ENCODE data around the gene NEK11.

The NEK11 gene

DNA sequence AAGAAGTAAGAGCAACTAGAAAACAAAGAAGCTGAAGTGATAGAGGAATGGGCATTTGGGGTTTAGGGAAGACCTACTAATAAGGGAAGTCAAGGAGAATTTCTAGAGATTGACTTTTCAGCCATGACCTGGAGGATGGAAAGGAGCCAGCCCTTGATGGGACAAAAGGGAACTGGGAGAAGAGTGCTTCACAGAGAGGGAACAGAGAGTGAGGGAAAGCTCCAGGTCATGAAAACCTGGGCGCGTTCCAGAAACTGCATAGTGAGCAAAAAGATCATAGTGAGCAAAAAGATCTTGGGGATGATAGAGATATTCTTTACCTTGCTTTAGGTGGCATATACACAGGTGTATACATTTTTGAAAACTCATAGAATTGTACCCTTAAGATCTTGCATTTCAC is 211.8 kb downstream of the NEK11 start:
- no peak overlapping the region for H3K9ac ChIP-seq (ENCODE audit: low read length)
- no CpG with 5 or more reads among the region's 2 CpGs for whole genome bisulfite sequencing (ENCODE audit: extremely low coverage, insufficient coverage, low lambda C conversion rate)

DNA sequence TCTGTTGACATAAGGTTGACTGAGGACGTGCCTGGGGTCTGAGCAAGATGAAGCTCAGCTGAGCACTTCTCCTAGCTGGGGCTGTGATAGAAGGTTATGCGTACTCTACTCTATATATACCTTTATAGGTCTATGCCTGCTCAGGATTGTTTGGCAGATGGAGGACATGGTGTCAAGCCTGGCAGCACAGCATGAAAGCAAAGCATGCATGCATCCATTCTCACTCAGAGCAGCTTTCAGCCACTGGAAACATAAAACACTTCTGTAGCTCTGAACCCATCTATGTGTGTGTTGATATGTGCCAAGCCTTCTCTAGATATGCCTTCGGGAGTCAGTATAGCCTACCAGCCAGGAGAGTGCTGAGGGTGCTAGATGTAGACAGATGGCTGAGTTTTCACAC is 212.6 kb downstream of the NEK11 start:
- no peak overlapping the region for H4K8ac ChIP-seq (ENCODE audit: low read depth, low read length)
- no peak overlapping the region for H4K5ac ChIP-seq (ENCODE audit: low read length)
- no peak overlapping the region for H3K27ac ChIP-seq (ENCODE audit: low read depth, low read length)
- no peak overlapping the region for H3K4me3 ChIP-seq (ENCODE audit: low read length)
- no peak overlapping the region for H3K56ac ChIP-seq (ENCODE audit: low read length)
- no peaks in the 10 kb centered on the region for H3K27me3 ChIP-seq (ENCODE audit: insufficient read depth, low read length, poor library complexity)
- H3K79me2 ChIP-seq (ENCODE audit: control insufficient read depth, insufficient read depth, low read length), result no peaks in the 10 kb centered on the region
- H3K4me1 ChIP-seq (ENCODE audit: control insufficient read depth, low read depth, low read length), result no peaks in the 10 kb centered on the region
- H3K79me1 ChIP-seq (ENCODE audit: low read length), result no peaks in the 10 kb centered on the region
- DNase-seq, result no peak
- H3K9ac ChIP-seq (ENCODE audit: low read length), result no peak overlapping the region
- no peak overlapping the region for H2BK120ac ChIP-seq (ENCODE audit: low read depth, low read length)
- H3K4me2 ChIP-seq (ENCODE audit: low read length), result no peak overlapping the region
- no peak overlapping the region for H3K4ac ChIP-seq (ENCODE audit: low read depth, low read length)
- no peaks in the 10 kb centered on the region for H3K36me3 ChIP-seq (ENCODE audit: control insufficient read depth, insufficient read depth, low read length)
- H2BK5ac ChIP-seq (ENCODE audit: low read length), result no peak overlapping the region
- WGBS (ENCODE audit: extremely low coverage, insufficient coverage, low lambda C conversion rate), result no CpG with 5 or more reads among the region's 3 CpGs
- no peak overlapping the region for H3K18ac ChIP-seq (ENCODE audit: low read length)
- H3K23ac ChIP-seq (ENCODE audit: low read length), result no peak overlapping the region
- no peak overlapping the region for H2BK15ac ChIP-seq (replicated peaks; ENCODE audit: low read depth)
- H2AK5ac ChIP-seq (ENCODE audit: low read length), result no peak overlapping the region

More for the DNA sequence above, 211.8 kb downstream of the NEK11 start:
- H3K56ac ChIP-seq (ENCODE audit: low read length), result no peak overlapping the region
- H3K4me1 ChIP-seq (ENCODE audit: control insufficient read depth, low read depth, low read length), result no peaks in the 10 kb centered on the region
- no peak overlapping the region for H3K18ac ChIP-seq (ENCODE audit: low read length)
- no peak overlapping the region for H4K8ac ChIP-seq (ENCODE audit: low read depth, low read length)
- no peaks in the 10 kb centered on the region for H3K79me2 ChIP-seq (ENCODE audit: control insufficient read depth, insufficient read depth, low read length)
- no peak overlapping the region for H2BK5ac ChIP-seq (ENCODE audit: low read length)
- H2AK5ac ChIP-seq (ENCODE audit: low read length), result no peak overlapping the region
- H3K23ac ChIP-seq (ENCODE audit: low read length), result no peak overlapping the region
- H2BK15ac ChIP-seq (replicated peaks; ENCODE audit: low read depth), result no peak overlapping the region
- no peak overlapping the region for H2BK120ac ChIP-seq (ENCODE audit: low read depth, low read length)
- H3K79me1 ChIP-seq (ENCODE audit: low read length), result no peaks in the 10 kb centered on the region
- no peak overlapping the region for H3K4ac ChIP-seq (ENCODE audit: low read depth, low read length)
- no peak overlapping the region for H3K4me2 ChIP-seq (ENCODE audit: low read length)
- H3K36me3 ChIP-seq (ENCODE audit: control insufficient read depth, insufficient read depth, low read length), result no peaks in the 10 kb centered on the region
- no peaks in the 10 kb centered on the region for H3K27me3 ChIP-seq (ENCODE audit: insufficient read depth, low read length, poor library complexity)
- no peak overlapping the region for H3K4me3 ChIP-seq (ENCODE audit: low read length)
- no peak overlapping the region for H4K5ac ChIP-seq (ENCODE audit: low read length)
- no peak overlapping the region for H3K27ac ChIP-seq (ENCODE audit: low read depth, low read length)
- no peak for DNase-seq

DNA sequence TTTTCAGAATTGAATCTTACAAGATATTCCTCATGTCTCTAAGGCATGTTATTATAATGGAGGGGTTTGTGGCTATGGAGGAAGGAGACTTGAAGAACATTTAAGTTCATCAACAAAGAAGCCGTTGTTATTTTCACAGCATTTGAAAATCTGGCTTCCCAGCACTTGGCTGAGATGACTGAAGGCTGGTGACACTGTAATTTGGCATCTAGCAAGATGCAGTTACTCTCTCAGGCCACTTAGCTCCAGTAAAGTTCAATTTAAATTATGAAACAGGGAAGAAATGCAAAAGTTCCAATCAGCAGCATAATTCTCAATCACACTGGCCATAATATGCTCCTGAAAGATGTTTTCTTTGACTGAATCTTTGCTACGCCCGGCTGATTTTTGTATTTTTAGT is 215.5 kb downstream of the NEK11 start:
- no peak overlapping the region for H2BK120ac ChIP-seq (ENCODE audit: low read depth, low read length)
- H3K27me3 ChIP-seq (ENCODE audit: insufficient read depth, low read length, poor library complexity), result no peaks in the 10 kb centered on the region
- H4K5ac ChIP-seq (ENCODE audit: low read length), result no peak overlapping the region
- no peak overlapping the region for H3K4ac ChIP-seq (ENCODE audit: low read depth, low read length)
- no peak overlapping the region for H4K8ac ChIP-seq (ENCODE audit: low read depth, low read length)
- H3K18ac ChIP-seq (ENCODE audit: low read length), result no peak overlapping the region
- H3K79me1 ChIP-seq (ENCODE audit: low read length), result no peaks in the 10 kb centered on the region
- no peak overlapping the region for H2BK5ac ChIP-seq (ENCODE audit: low read length)
- no peak overlapping the region for H3K27ac ChIP-seq (ENCODE audit: low read depth, low read length)
- no peak overlapping the region for H3K9ac ChIP-seq (ENCODE audit: low read length)
- H3K4me3 ChIP-seq (ENCODE audit: low read length), result no peak overlapping the region
- WGBS (ENCODE audit: extremely low coverage, insufficient coverage, low lambda C conversion rate), result no CpG with 5 or more reads among the region's 3 CpGs
- no peak overlapping the region for H2BK15ac ChIP-seq (replicated peaks; ENCODE audit: low read depth)
- H3K23ac ChIP-seq (ENCODE audit: low read length), result no peak overlapping the region
- no peak overlapping the region for H3K4me2 ChIP-seq (ENCODE audit: low read length)
- no peak overlapping the region for H2AK5ac ChIP-seq (ENCODE audit: low read length)
- H3K56ac ChIP-seq (ENCODE audit: low read length), result no peak overlapping the region
- H3K4me1 ChIP-seq (ENCODE audit: control insufficient read depth, low read depth, low read length), result no peaks in the 10 kb centered on the region
- DNase-seq, result no peak
- no peaks in the 10 kb centered on the region for H3K79me2 ChIP-seq (ENCODE audit: control insufficient read depth, insufficient read depth, low read length)
- H3K36me3 ChIP-seq (ENCODE audit: control insufficient read depth, insufficient read depth, low read length), result no peaks in the 10 kb centered on the region

DNA sequence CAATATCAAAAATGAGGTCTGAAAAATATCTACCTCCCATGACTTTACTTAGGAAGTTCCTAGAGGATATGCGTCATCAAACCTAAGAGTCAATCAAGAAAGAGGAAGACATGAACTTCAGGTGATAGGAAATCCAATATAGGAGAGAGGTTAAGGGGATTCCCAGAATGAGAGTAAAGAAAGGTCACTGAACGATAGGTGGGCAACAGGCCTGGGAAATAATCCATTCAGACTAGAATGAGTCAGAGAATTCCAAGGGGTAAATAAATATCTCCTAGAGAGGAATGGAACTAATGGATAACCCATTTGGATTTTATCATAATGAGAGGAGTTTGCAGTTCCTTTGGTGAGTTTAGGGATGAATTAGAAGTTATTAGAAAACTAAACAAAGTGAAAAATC is 223.8 kb downstream of the NEK11 start:
- Histone ChIP-seq H3K23ac (ENCODE audit: low read length) (no peak overlapping the region), H3K56ac (ENCODE audit: low read length) (no peak overlapping the region), H3K4ac (ENCODE audit: low read depth, low read length) (no peak overlapping the region), H3K9ac (ENCODE audit: low read length) (no peak overlapping the region), H2BK15ac (replicated peaks; ENCODE audit: low read depth) (no peak overlapping the region), H2BK120ac (ENCODE audit: low read depth, low read length) (no peak overlapping the region), H3K79me2 (ENCODE audit: control insufficient read depth, insufficient read depth, low read length) (no peaks in the 10 kb centered on the region), H3K36me3 (ENCODE audit: control insufficient read depth, insufficient read depth, low read length) (no peaks in the 10 kb centered on the region), H3K79me1 (ENCODE audit: low read length) (no peaks in the 10 kb centered on the region), H2AK5ac (ENCODE audit: low read length) (no peak overlapping the region), H4K8ac (ENCODE audit: low read depth, low read length) (no peak overlapping the region), H3K18ac (ENCODE audit: low read length) (no peak overlapping the region), H3K4me3 (ENCODE audit: low read length) (no peak overlapping the region), H3K4me1 (ENCODE audit: control insufficient read depth, low read depth, low read length) (no peaks in the 10 kb centered on the region), H3K4me2 (ENCODE audit: low read length) (no peak overlapping the region), H2BK5ac (ENCODE audit: low read length) (no peak overlapping the region), H4K5ac (ENCODE audit: low read length) (no peak overlapping the region), H3K27me3 (ENCODE audit: insufficient read depth, low read length, poor library complexity) (no peaks in the 10 kb centered on the region), H3K27ac (ENCODE audit: low read depth, low read length) (no peak overlapping the region)
- no CpG with 5 or more reads among the region's 2 CpGs for WGBS (ENCODE audit: extremely low coverage, insufficient coverage, low lambda C conversion rate)
- no peak for DNase-seq

DNA sequence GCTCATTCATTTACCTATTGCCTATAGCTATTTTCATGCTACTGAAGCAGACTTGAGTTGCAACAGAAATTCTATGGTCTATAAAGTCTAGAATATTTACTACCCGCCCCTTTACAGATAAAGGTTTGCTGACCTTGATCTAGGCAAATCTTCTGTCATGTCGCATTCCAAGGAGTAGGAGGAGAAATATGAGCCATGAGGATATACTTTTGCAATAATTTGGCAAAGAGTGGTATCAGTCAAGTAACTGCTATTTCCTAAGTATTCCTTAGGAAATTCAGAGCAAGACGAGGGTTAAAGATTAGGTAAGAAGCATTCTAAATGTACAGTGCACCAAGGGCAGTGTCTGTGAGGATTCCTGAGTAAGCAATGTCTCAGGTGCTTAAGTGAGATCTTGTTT is 233.8 kb downstream of the NEK11 start:
- Histone ChIP-seq H4K5ac (ENCODE audit: low read length) (no peak overlapping the region), H3K18ac (ENCODE audit: low read length) (no peak overlapping the region), H3K79me1 (ENCODE audit: low read length) (no peaks in the 10 kb centered on the region), H3K79me2 (ENCODE audit: control insufficient read depth, insufficient read depth, low read length) (no peaks in the 10 kb centered on the region), H3K36me3 (ENCODE audit: control insufficient read depth, insufficient read depth, low read length) (no peaks in the 10 kb centered on the region), H4K8ac (ENCODE audit: low read depth, low read length) (no peak overlapping the region), H3K27ac (ENCODE audit: low read depth, low read length) (no peak overlapping the region), H2BK5ac (ENCODE audit: low read length) (no peak overlapping the region), H3K4me2 (ENCODE audit: low read length) (no peak overlapping the region), H2AK5ac (ENCODE audit: low read length) (no peak overlapping the region), H2BK120ac (ENCODE audit: low read depth, low read length) (no peak overlapping the region), H3K27me3 (ENCODE audit: insufficient read depth, low read length, poor library complexity) (no peaks in the 10 kb centered on the region), H2BK15ac (replicated peaks; ENCODE audit: low read depth) (no peak overlapping the region), H3K56ac (ENCODE audit: low read length) (no peak overlapping the region), H3K4me1 (ENCODE audit: control insufficient read depth, low read depth, low read length) (no peaks in the 10 kb centered on the region), H3K9ac (ENCODE audit: low read length) (no peak overlapping the region), H3K4me3 (ENCODE audit: low read length) (no peak overlapping the region), H3K4ac (ENCODE audit: low read depth, low read length) (no peak overlapping the region), H3K23ac (ENCODE audit: low read length) (no peak overlapping the region)
- DNase-seq, result no peak
- no CpG with 5 or more reads among the region's 3 CpGs for WGBS (ENCODE audit: extremely low coverage, insufficient coverage, low lambda C conversion rate)

DNA sequence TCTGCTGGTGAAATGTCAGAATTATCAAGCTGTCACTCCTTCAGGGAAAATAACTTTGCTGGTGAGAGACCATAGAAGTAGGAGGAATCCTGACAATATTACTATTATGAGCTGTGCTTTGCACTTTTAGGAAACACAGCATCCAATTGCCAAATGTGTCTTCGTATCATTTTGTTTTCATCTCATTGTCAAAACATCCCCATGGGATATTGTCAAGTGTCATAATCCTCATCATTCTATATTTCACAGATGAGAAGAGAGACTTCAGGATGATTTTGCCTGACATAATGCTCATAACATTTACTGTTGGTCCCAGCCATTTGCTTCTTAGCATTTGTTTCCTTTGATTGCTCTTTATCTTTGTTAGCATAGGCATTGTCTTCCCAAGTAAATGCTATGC is 234.4 kb downstream of the NEK11 start:
- H3K36me3 ChIP-seq (ENCODE audit: control insufficient read depth, insufficient read depth, low read length), result no peaks in the 10 kb centered on the region

More for the DNA sequence above, 234.4 kb downstream of the NEK11 start:
- H3K79me1 ChIP-seq (ENCODE audit: low read length), result no peaks in the 10 kb centered on the region
- no peaks in the 10 kb centered on the region for H3K4me1 ChIP-seq (ENCODE audit: control insufficient read depth, low read depth, low read length)
- no peak overlapping the region for H2BK5ac ChIP-seq (ENCODE audit: low read length)
- no peak overlapping the region for H2AK5ac ChIP-seq (ENCODE audit: low read length)
- H3K4me3 ChIP-seq (ENCODE audit: low read length), result no peak overlapping the region
- no peak overlapping the region for H2BK120ac ChIP-seq (ENCODE audit: low read depth, low read length)
- no peak overlapping the region for H4K5ac ChIP-seq (ENCODE audit: low read length)
- no peak overlapping the region for H3K18ac ChIP-seq (ENCODE audit: low read length)
- H3K9ac ChIP-seq (ENCODE audit: low read length), result no peak overlapping the region
- no peak overlapping the region for H3K23ac ChIP-seq (ENCODE audit: low read length)
- H2BK15ac ChIP-seq (replicated peaks; ENCODE audit: low read depth), result no peak overlapping the region
- no CpG with 5 or more reads among the region's 1 CpG for WGBS (ENCODE audit: extremely low coverage, insufficient coverage, low lambda C conversion rate)
- no peak overlapping the region for H3K4me2 ChIP-seq (ENCODE audit: low read length)
- H3K27ac ChIP-seq (ENCODE audit: low read depth, low read length), result no peak overlapping the region
- H4K8ac ChIP-seq (ENCODE audit: low read depth, low read length), result no peak overlapping the region
- DNase-seq, result no peak
- H3K4ac ChIP-seq (ENCODE audit: low read depth, low read length), result no peak overlapping the region
- H3K56ac ChIP-seq (ENCODE audit: low read length), result no peak overlapping the region
- no peaks in the 10 kb centered on the region for H3K79me2 ChIP-seq (ENCODE audit: control insufficient read depth, insufficient read depth, low read length)
- no peaks in the 10 kb centered on the region for H3K27me3 ChIP-seq (ENCODE audit: insufficient read depth, low read length, poor library complexity)

All from mesendoderm (in vitro differentiated cells).